ENCODE data around the gene ALG12.
"Not testable (repeated sequence)": the region's sequence is repeated elsewhere in the genome, so short reads cannot be mapped to it uniquely, and the experiment has no call there.

Gene ALG12

GRCh38 chr22:49945042-49945794, 27.0 kb upstream of the ALG12 start:
- DNase-seq, result not testable (repeated sequence)

GRCh38 chr22:49944399-49944891, 26.2 kb upstream of the ALG12 start:
- DNase-seq, result no peak

- DNase-seq, result no peak
Observed at GRCh38 chr22:49943771-49944398, 25.6 kb upstream of the ALG12 start.

- DNase-seq, result no peak
Observed at GRCh38 chr22:49943405-49943765, 25.1 kb upstream of the ALG12 start.

DNA sequence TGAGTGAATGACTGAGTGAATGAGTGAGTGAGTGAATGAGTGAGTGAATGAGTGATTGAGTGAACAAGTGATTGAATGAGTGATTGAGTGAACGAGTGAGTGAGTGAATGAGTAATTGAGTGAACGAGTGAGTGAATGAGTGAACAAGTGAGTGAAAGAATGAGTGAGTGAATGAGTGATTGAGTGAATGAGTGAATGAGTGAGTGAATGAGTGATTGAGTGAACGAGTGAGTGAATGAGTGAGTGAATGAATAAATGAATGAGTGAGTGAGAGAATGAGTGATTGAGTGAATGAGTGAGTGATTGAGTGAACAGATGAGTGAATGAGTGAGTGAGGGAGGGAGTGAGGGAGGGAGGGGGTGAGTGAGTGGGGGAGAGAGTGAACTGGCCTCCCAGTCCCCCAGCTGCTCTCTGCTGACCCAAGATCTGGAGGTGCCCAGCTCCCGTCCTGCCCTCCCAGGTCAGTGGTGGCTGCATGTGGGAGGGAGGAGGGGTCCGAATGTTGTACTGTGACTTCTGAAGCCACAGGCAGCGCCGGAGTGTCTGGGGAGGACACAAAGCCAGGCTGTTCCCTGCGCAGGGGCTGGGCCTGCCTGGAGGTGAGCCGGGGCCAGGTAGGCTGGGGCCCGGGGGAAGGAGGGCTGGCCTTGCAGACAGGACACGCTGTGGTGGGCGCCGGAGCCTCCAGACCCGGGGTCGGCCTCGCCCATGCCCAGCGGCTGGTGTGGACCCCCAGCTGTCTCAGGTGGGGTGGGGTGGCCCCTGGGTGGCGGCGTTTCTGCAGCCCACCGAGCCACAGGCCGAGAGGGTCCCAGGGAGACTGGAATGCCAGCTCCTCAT, 24.5 kb upstream of the ALG12 start:
- no peak for DNase-seq

- no peak for DNase-seq
Observed at GRCh38 chr22:49941507-49942316, 23.5 kb upstream of the ALG12 start.

GRCh38 chr22:49938565-49939136, 20.4 kb upstream of the ALG12 start:
- no peak for DNase-seq

DNA sequence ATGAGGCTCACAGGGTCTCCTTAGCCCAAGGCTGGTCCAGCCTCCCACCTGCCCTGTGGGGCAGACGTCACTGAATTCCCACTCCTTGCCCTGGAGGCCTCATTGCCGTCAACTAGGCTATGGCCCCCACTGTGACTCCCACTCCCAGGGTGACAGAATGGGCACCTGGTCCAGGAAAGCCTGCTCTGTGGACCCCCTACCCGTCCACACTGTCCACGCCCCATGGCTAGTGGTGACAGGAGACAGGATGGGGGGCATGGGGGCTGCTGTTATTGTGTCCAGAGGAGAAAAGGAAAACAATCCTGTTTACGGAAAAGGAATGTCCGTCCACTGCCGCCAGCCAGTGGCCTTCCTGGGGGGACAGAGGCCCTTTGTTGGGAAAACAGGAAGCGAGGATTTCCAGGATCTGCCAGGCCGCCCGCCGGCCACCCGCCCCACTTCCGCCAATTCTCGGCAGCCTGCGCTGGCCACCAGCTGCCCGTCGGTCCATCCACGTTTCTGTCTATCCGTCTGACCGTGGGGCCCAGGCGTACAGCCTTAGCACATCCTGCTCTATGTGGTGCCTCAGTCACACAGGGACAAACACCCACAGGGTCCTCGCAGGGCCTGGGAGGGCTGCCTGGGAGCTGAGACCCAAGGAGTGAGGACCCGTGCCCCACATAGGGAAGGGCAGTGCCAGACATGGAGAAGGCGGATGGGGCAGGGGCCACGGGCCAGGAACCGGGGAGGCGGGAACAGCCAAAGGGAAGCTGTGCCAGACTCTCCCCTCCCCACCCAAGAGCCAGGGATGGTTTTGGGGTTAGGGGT, 19.7 kb upstream of the ALG12 start:
- DNase-seq, result no peak

DNA sequence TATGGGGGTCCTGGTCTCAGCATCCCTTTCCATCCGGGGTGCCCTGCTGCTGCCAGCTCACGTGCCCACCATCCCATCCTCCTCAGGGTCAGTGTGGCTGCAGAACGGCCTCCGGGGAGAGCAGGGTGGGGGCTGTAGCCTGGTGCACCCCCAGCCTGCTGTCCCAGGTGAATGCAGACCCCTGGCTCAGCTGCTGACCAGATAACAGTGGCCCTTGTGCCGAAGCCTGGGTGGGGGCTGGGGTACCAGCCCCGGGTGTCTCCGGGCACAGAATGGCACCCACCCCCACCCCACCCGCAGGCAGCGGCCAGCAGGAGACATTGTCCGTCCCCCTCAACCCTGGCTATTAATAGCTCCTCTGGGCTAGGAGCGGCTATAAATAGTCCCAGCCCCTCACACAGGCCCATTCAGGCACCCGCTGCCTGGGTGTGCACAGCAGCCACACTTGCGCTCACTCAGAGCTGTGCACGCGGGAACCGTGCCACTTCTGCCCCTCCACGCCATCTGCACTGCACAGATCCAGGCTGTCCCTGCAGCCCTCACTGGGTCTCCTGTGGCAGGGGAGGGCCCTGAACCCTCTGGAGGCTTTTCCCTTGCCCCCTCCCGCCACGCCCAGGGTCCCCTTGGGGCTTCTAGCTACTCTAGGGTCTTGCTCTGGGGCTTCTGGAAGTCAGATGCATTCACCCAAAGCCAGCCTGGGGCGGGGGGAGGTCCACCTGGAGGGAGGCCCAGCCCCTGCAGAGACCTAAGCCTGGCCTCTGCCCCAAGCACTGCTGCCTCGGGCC, 18.9 kb upstream of the ALG12 start:
- no peak for DNase-seq

DNA sequence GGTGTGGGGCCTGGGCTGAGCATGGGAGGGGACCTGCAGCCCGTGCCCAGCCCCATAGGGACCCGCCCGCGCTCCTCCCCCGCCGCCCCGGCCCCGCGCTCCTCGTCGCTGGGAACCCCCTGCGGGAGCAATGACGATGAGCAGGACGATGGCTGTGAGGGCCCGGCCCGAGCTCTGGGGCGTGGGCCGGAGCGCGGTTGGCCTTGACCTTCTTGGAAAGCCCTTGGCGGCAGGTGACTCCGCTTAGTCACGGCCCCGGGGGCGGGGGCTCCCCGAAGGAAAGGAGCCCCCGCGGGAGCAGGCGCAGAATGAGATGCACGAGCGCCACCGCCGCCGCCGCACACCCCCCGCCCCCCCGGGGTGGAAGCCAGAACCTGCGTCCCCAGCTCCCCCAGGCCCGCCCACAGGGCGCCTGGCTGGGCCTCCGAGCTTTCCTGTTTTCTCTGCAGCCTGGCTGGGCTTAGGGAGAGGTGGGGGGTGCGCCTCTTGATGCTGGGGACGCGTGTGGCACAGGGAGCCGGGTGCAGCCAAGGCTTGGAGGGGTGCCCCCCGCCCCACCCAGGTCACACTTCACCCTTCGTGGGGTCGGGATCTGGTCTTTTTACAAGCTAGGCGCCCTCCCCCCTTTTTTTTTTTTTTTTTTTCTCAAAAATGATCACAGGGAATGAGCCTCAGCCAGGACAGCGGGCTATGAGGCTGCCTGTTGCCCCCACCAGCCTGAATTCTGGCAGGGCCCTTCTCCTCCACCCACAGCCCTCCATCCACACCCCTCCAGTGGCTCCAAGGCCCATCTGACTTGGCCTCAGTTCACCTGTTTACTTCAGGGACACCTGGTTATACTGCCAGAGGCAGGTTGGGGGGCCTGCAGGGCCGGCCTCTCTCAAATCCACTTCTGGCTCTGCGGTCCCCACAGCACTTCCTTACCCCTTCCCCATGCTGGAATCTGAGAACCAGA, 18.1 kb upstream of the ALG12 start:
- DNase-seq, result peak; percentile 33

GRCh38 chr22:49935561-49935960, 17.3 kb upstream of the ALG12 start:
- no peak for DNase-seq

GRCh38 chr22:49934891-49935557, 16.8 kb upstream of the ALG12 start:
- DNase-seq, result no peak

DNA sequence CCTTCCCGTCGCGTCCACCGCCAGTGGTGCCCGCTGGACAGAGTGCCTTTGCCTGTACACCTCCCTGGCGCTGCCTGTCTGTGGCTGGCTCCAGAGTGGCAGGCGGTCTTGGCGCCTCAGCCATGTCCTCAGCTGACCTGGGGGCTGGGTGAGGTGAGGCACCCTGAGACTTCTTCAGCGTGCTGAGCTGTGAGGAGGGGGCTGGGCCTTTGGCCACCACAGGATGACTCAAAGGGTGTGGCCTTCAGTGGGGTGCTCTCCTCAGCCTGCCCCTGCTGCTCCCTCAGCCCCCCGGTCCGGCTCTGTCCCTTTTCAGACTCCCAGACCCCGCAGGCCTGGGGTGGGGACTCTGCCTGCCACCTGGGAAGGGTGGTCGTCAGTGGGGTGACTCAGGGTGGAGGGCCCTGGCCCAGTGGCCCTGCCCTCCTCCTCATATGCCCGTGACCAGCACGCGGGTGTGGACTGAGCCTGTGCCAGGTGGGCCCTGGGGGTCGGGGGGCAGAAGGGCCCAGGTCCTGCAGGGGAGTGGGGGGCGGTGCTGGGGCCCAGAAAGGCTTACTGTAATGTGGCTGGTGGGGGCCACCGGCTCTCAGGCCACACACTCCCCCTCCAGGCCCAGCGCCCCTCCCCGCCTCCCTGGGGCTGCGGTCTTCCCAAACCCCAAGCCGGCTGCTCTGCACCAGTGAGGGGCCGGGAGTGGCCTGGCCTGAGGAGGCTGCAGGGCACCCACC, 16.1 kb upstream of the ALG12 start:
- DNase-seq, result no peak

GRCh38 chr22:49933236-49934159, 15.3 kb upstream of the ALG12 start:
- DNase-seq, result no peak

- DNase-seq, result no peak
Observed at GRCh38 chr22:49930596-49931412, 12.6 kb upstream of the ALG12 start.

DNA sequence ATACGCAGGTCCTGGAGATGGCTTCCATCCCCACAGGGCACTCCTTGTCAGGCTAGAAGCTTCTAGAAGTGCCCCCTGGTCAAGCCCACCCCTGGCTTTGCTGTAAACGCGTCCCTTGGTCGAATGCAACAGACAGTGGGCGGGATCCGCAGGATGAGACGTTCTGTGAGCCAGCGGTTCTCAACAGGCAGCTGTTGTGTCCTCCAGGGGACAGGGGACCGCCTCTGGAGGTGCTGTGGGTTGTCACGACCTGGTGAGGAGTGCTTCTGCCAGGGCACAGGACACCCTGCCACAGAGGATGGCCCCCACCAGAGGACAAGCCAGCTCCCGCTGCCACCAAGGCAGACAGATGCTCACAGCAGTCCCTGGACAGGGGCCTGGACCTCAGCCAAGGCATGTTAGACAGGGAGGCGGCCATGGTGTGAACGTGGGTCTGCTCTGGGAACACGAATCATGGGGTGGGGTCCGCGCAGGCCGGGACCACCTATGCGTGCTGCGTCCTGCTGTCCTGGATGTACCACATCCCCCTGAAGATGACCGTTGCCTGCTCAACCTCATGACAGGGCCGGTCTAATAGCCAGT, 11.8 kb upstream of the ALG12 start:
- DNase-seq, result no peak

All from amniotic stem cell (primary cell).